Body of pancreas (tissue), 4 donors: ENCODE results near the gene ADAMTS17. TPM values are rescaled to one million over a fixed set of nuclear protein-coding genes. Genes with fewer than 3 reads are reported as not detected.

Experiments used
- ATAC-seq: fragments of 150-250 bp; one replicate; pipeline ENCODE4 v1.9.1; 2016
- DNase-seq, 4 donors: peaks; one replicate each; pipeline ENCODE4 v3.0.0-alpha.2; 2019
- H3K27ac ChIP-seq, 4 donors: fragments of 200-600 bp; sonication (generic); 1 replicate in 3 of 4; 2 replicates in 1 of 4; pipeline versions ENCODE4 v1.5.1 to v1.6.1; 2016 to 2019; ENCODE audit warnings: mild to moderate bottlenecking in 1 of 4, mixed read lengths in 1 of 4, moderate library complexity in 1 of 4
- H3K27me3 ChIP-seq, 2 donors: fragments of 200-600 bp; sonication (generic); one replicate each; pipeline ENCODE4 v1.6.0; 2016; ENCODE audit warnings: mild to moderate bottlenecking in 1 of 2
- H3K36me3 ChIP-seq, 2 donors: fragments of 200-600 bp; sonication (generic); replicated peaks in 1 of 2; 2 replicates each; pipeline ENCODE4 v1.5.1; 2016; ENCODE audit warnings: low read depth in 2 of 2; ENCODE audit not compliant: insufficient read depth in 1 of 2
- H3K4me1 ChIP-seq: fragments of 200-600 bp; sonication (generic); one replicate; pipeline ENCODE4 v1.6.0; 2016
- H3K4me3 ChIP-seq, 2 donors: fragments of 200-600 bp; sonication (generic); 1 replicate in 1 of 2; 2 replicates in 1 of 2; pipeline ENCODE4 v1.5.1; 2016 to 2019
- H3K9me3 ChIP-seq, 3 donors: fragments of 200-600 bp; sonication (generic); 1 replicate in 2 of 3; 2 replicates in 1 of 3; pipeline ENCODE4 v1.5.1; 2016
- POLR2A ChIP-seq, 3 donors: fragments of 450-650 bp; IDR thresholded peaks; one replicate each; pipeline ENCODE4 v1.6.1; 2016; ENCODE audit warnings: antibody characterized with exemption in 3 of 3, mild to moderate bottlenecking in 2 of 3
- WGBS, 2 donors: methylation state at CpG; one replicate each; pipeline ENCODE4 v1.1.5; 2017; 5-methylcytosine and 5-hydroxymethylcytosine counted together
- intact Hi-C: fragments of 100-400 bp; cut with DNase I; formaldehyde crosslinking; loops from one replicate; pipeline ENCODE4 v1.15.1; 2023
- total RNA-seq, 2 donors: library from RNA; depleted of rRNA; stranded (reverse); fragments of >200 nt; gene quantifications; one replicate each; pipeline ENCODE4 v1.1.0, GENCODE V29; 2016
- TF ChIP-seq, protein P1 (sequence below), 7 experiments: fragments of 450-650 bp in 4 of 7; fragments of 200-600 bp in 3 of 7; sonication (generic) in 3 of 7; IDR thresholded peaks; one replicate each; pipeline ENCODE4 v1.5.1; 2016 to 2019; ENCODE audit warnings: antibody characterized with exemption in 7 of 7

The ADAMTS17 gene
- total RNA-seq, 2 donors from 2014 or later, result 24.6 to 26.0 TPM

- TF ChIP-seq POLR2A (IDR thresholded peaks at IDR 0.05), result no peak
- TF ChIP-seq, protein P1, sequence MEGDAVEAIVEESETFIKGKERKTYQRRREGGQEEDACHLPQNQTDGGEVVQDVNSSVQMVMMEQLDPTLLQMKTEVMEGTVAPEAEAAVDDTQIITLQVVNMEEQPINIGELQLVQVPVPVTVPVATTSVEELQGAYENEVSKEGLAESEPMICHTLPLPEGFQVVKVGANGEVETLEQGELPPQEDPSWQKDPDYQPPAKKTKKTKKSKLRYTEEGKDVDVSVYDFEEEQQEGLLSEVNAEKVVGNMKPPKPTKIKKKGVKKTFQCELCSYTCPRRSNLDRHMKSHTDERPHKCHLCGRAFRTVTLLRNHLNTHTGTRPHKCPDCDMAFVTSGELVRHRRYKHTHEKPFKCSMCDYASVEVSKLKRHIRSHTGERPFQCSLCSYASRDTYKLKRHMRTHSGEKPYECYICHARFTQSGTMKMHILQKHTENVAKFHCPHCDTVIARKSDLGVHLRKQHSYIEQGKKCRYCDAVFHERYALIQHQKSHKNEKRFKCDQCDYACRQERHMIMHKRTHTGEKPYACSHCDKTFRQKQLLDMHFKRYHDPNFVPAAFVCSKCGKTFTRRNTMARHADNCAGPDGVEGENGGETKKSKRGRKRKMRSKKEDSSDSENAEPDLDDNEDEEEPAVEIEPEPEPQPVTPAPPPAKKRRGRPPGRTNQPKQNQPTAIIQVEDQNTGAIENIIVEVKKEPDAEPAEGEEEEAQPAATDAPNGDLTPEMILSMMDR (IDR thresholded peaks at IDR 0.05), result no peak
Observed at GRCh38 chr15:100020189-100020588, 321.6 kb downstream of the ADAMTS17 start.

GRCh38 chr15:100019601-100020000 is 322.2 kb downstream of the ADAMTS17 start:
- Histone ChIP-seq H3K4me3 (no peak overlapping the region), H3K36me3 (no peaks in the 10 kb centered on the region), H3K9me3 (no peaks in the 10 kb centered on the region), H3K27me3 (no peaks in the 10 kb centered on the region), H3K4me1 (no peaks in the 10 kb centered on the region), H3K27ac (no peak overlapping the region)
- DNase-seq, result no peak
- no peak for TF ChIP-seq POLR2A (IDR thresholded peaks at IDR 0.05)
- TF ChIP-seq, protein P1 (IDR thresholded peaks at IDR 0.05), result no peak
- intact Hi-C loops, result no loop called here
- 84 to 93% methylated on average over 6 of the region's 6 CpGs for whole genome bisulfite sequencing, 2 donors
- no peak for ATAC-seq

More at GRCh38 chr15:100020189-100020588, 321.6 kb downstream of the ADAMTS17 start:
- Histone ChIP-seq H3K36me3 (no peaks in the 10 kb centered on the region), H3K27me3 (no peaks in the 10 kb centered on the region), H3K4me3 (no peak overlapping the region), H3K4me1 (no peaks in the 10 kb centered on the region), H3K9me3 (no peaks in the 10 kb centered on the region), H3K27ac (no peak overlapping the region)
- ATAC-seq, result no peak
- intact Hi-C loops, result no loop called here
- 78 to 90% methylated on average over 5 to 6 of the region's 6 CpGs for WGBS, 2 donors
- DNase-seq, result no peak

DNA sequence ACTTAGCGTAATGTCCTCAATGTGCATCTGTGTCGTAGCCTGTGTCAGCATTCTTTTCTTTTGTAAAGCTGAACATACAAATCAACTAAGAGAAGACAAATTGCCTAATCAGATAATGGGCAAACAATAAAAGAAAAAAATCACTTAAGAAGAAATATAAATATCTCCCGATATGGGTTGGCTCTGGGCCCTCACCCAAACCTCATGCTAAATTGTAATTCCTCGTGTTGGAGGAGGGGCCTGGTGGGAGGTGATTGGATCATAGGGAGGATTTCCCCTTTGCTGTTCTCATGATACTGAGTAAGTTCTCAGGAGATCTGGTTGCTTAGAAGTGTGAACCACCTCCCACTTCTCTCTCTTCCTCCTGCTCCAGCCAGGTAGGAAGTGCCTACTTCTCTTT is 323.6 kb downstream of the ADAMTS17 start:
- no peak overlapping the region for H3K4me3 ChIP-seq
- no peaks in the 10 kb centered on the region for H3K27me3 ChIP-seq
- no peaks in the 10 kb centered on the region for H3K4me1 ChIP-seq
- WGBS, 2 donors, result 69 to 70% methylated on average over 4 of the region's 4 CpGs
- ATAC-seq, result no peak
- H3K27ac ChIP-seq, result no peak overlapping the region
- no peaks in the 10 kb centered on the region for H3K36me3 ChIP-seq
- no peak for DNase-seq
- TF ChIP-seq POLR2A (IDR thresholded peaks at IDR 0.05), result no peak
- TF ChIP-seq, protein P1 (IDR thresholded peaks at IDR 0.05), result no peak
- intact Hi-C loops, result no loop called here
- no peaks in the 10 kb centered on the region for H3K9me3 ChIP-seq

DNA sequence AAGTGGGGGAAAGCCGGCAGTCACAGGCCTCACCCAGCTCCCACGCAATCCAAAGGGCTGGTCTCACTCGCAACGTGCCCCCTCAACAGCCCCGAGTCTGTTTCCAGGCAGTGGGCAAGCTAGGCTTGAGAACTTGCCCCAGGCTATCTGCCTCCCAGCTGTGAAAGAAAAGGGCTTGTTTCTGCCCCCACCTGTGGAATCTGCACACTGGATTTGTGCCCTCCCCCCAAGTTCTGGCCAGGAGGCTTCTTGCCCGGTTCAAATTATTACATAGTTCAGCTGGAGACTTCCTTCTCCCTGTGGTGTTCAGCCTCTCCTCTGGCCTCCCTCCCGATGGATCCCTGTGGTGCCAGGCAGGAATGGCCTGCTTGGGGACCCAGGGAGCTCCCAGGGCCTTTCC is 324.6 kb downstream of the ADAMTS17 start:
- ATAC-seq, result no peak
- H3K27ac ChIP-seq, result no peak overlapping the region
- intact Hi-C loops, result no loop called here
- no peaks in the 10 kb centered on the region for H3K36me3 ChIP-seq
- H3K9me3 ChIP-seq, result no peaks in the 10 kb centered on the region
- no peak overlapping the region for H3K4me3 ChIP-seq
- H3K27me3 ChIP-seq, result no peaks in the 10 kb centered on the region
- TF ChIP-seq, protein P1 (IDR thresholded peaks at IDR 0.05), result no peak
- no peak for TF ChIP-seq POLR2A (IDR thresholded peaks at IDR 0.05)
- DNase-seq, result no peak
- no peaks in the 10 kb centered on the region for H3K4me1 ChIP-seq
- WGBS, 2 donors, result 92 to 94% methylated on average over 7 of the region's 7 CpGs

- no peaks in the 10 kb centered on the region for H3K27me3 ChIP-seq
- H3K4me1 ChIP-seq, result no peaks in the 10 kb centered on the region
- DNase-seq (no peak), ATAC-seq (no peak)
- no peaks in the 10 kb centered on the region for H3K36me3 ChIP-seq
- TF ChIP-seq, protein P1 (IDR thresholded peaks at IDR 0.05), result no peak
- TF ChIP-seq POLR2A (IDR thresholded peaks at IDR 0.05), result no peak
- H3K4me3 ChIP-seq, result no peak overlapping the region
- H3K9me3 ChIP-seq, result no peaks in the 10 kb centered on the region
- intact Hi-C loops, result no loop called here
- WGBS, 2 donors, result 90 to 98% methylated on average over 2 to 3 of the region's 3 CpGs
- H3K27ac ChIP-seq, result no peak overlapping the region
Observed at GRCh38 chr15:100016632-100017031, 325.1 kb downstream of the ADAMTS17 start.
